Activated naive CD4-positive, alpha-beta T cell treated with anti-CD3 and anti-CD28 coated beads, Interleukin-2, amount 10 ng/mL, durations not matched to agents 7 days and 5 days (primary cell): ENCODE results near the gene TFAP2A.
A peak's percentile ranks its signal among the peaks of the same experiment; 100 is the strongest.

Experiments used
- CTCF ChIA-PET: fragments of 350-600 bp; sonication (Branson Sonifier 250); formaldehyde crosslinking; loops from one replicate; lab custom pipeline; 2021; ENCODE audit warnings: antibody characterized with exemption; lab: Charles Lee
- DNase-seq: peaks from one replicate; pipeline ENCODE4 v3.0.0-alpha.2; 2020
- H3K27ac Mint-ChIP-seq: one replicate; pipeline ENCODE4 v1.8.0; 2021; ENCODE audit warnings: mild to moderate bottlenecking, moderate library complexity, mixed read lengths
- H3K27me3 Mint-ChIP-seq: one replicate; pipeline ENCODE4 v1.8.0; 2021; ENCODE audit warnings: mild to moderate bottlenecking, mixed read lengths
- H3K36me3 Mint-ChIP-seq: one replicate; pipeline ENCODE4 v1.8.0; 2021; ENCODE audit warnings: mixed read lengths
- H3K4me1 Mint-ChIP-seq: one replicate; pipeline ENCODE4 v1.8.0; 2021; ENCODE audit warnings: mixed read lengths
- H3K4me3 Mint-ChIP-seq: one replicate; pipeline ENCODE4 v1.8.0; 2021; ENCODE audit warnings: mild to moderate bottlenecking, moderate library complexity, mixed read lengths
- H3K9me3 Mint-ChIP-seq: one replicate; pipeline ENCODE4 v1.8.0; 2021; ENCODE audit warnings: mixed read lengths

Gene TFAP2A

DNA sequence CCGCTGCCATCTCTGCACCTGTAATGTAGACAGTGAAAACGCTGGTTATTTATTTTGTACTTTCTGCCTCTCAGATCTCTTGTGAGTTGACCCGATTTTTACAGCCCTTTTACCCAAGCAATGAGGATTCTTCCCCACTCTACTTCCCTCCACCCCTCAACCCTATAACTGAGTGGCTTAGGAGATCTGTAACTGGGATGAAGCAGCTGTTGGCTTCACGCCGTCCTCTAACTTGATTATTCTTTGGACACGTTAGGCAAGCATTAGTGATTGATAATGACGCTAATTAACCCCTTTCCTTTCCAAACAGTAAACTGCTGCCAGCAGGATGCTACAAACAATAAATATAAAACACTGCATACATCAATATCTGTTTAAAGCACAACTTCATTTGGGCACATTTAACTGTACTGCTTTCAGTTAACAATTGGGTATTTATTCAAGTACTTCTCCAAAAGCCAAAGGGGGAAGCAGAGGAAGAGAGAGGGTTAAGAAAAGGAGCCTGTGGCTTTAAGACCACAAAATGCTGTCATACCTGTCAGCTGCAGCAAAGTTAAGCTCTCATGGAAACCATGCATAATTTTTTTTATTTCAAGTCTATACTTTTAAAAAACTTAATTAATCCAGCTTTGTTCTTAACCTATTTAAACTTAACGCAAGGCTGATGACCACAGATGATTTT lies 21.2 kb downstream of the TFAP2A start:
- no peak for DNase-seq
- Mint-ChIP-seq H3K4me1 (no peaks in the 10 kb centered on the region), H3K4me3 (no peak overlapping the region), H3K36me3 (peaks cover 13% of the 10 kb centered on the region), H3K9me3 (peaks cover 9% of the 10 kb centered on the region), H3K27me3 (peaks cover 89% of the 10 kb centered on the region), H3K27ac (no peak overlapping the region)
- CTCF ChIA-PET: interaction anchor here (0.7 kb wide), 1 partner anchor 36 kb away, joined by 4 read pairs; no protein-coding TSS in a partner anchor

DNA sequence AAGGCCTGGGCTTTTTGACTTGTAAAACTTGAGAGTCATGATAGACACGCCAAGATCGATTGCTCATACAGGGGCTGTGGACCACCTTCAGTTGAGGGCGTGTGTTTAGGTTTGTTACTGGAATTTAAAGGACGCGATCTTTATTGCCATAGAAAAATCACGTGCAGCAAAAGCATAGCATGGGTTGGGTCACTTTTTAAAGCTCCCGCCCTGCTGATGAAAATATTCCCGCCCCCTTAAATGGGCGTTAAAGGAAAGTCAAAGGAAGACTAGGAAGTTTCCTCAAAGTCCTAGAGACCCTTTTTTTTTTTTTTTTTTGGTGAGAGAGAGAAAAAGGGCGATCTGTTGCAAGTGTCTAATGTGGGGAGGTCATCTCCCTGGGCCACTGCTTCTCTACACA lies 23.1 kb downstream of the TFAP2A start:
- Mint-ChIP-seq H3K4me1 (no peaks in the 10 kb centered on the region), H3K36me3 (peaks cover 13% of the 10 kb centered on the region), H3K27ac (no peak overlapping the region), H3K9me3 (peaks cover 9% of the 10 kb centered on the region), H3K4me3 (no peak overlapping the region), H3K27me3 (peaks cover 92% of the 10 kb centered on the region)
- DNase-seq: no peak
- CTCF ChIA-PET: no interaction called here

GRCh38 chr6:10391299-10391630 lies 23.6 kb downstream of the TFAP2A start:
- Mint-ChIP-seq H3K9me3 (peaks cover 9% of the 10 kb centered on the region), H3K36me3 (peaks cover 13% of the 10 kb centered on the region), H3K27ac (no peak overlapping the region), H3K27me3 (peaks cover 93% of the 10 kb centered on the region), H3K4me3 (no peak overlapping the region), H3K4me1 (no peaks in the 10 kb centered on the region)
- CTCF ChIA-PET: no interaction called here
- no peak for DNase-seq

- Mint-ChIP-seq H3K9me3 (peaks cover 9% of the 10 kb centered on the region), H3K4me1 (no peaks in the 10 kb centered on the region), H3K36me3 (peaks cover 13% of the 10 kb centered on the region), H3K27me3 (peaks cover 93% of the 10 kb centered on the region), H3K27ac (peak overlapping the region; percentile 77), H3K4me3 (no peak overlapping the region)
- DNase-seq: no peak
- CTCF ChIA-PET: no interaction called here
Measured at GRCh38 chr6:10390495-10391298, 24.2 kb downstream of the TFAP2A start.

GRCh38 chr6:10389739-10390494 lies 25.0 kb downstream of the TFAP2A start:
- DNase-seq: no peak
- no peak overlapping the region for H3K4me3 Mint-ChIP-seq
- peaks cover 9% of the 10 kb centered on the region for H3K9me3 Mint-ChIP-seq
- peaks cover 93% of the 10 kb centered on the region for H3K27me3 Mint-ChIP-seq
- CTCF ChIA-PET: no interaction called here
- H3K27ac Mint-ChIP-seq: peak overlapping the region; percentile 68
- H3K4me1 Mint-ChIP-seq: no peaks in the 10 kb centered on the region
- peaks cover 14% of the 10 kb centered on the region for H3K36me3 Mint-ChIP-seq

- Mint-ChIP-seq H3K27ac (no peak overlapping the region), H3K36me3 (peaks cover 20% of the 10 kb centered on the region), H3K4me1 (peaks cover 2% of the 10 kb centered on the region), H3K4me3 (no peak overlapping the region), H3K9me3 (peaks cover 9% of the 10 kb centered on the region), H3K27me3 (peaks cover 100% of the 10 kb centered on the region)
- DNase-seq: no peak
- CTCF ChIA-PET: interaction anchor here (1.0 kb wide), 1 partner anchor 43 kb away, joined by 3 read pairs; no protein-coding TSS in a partner anchor
Measured at GRCh38 chr6:10386756-10387654, 27.9 kb downstream of the TFAP2A start.

- no peak for DNase-seq
- Mint-ChIP-seq H3K9me3 (peaks cover 9% of the 10 kb centered on the region), H3K36me3 (peaks cover 20% of the 10 kb centered on the region), H3K4me3 (no peak overlapping the region), H3K27ac (no peak overlapping the region), H3K27me3 (peaks cover 100% of the 10 kb centered on the region), H3K4me1 (peaks cover 2% of the 10 kb centered on the region)
- CTCF ChIA-PET: no interaction called here
Measured at GRCh38 chr6:10386220-10386619, 28.7 kb downstream of the TFAP2A start.

DNA sequence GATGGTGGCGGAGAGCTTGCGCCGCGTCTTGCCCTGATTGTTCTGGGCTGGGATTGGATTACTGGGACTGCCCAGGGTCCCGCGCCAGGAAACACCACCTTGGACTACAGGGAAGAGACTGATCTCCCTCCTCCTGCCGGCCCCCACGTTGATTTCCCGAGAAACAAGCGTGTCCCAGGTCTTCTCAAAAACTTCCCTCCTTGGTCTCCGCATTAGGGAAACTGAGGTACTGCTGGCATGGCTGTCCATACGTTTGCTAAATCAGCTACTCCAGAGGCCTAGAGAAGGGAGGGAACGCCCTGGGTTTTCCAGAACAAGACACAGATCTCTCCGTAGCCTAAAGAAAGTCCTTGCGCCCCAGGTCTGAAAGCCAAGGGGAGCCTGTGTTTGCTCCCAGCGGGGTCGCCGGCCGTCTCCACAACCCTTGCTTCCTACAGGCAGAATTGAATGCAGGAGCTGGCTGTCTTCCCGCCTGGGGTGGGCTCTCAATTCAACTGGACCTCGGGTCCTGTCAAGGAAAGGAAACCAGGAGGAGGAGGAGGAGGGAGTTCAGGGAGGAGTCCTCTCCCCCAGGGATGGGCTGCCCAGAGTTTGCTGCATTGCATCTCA lies 29.2 kb downstream of the TFAP2A start:
- CTCF ChIA-PET: no interaction called here
- H3K27ac Mint-ChIP-seq: peak overlapping the region; percentile 49
- peaks cover 100% of the 10 kb centered on the region for H3K27me3 Mint-ChIP-seq
- H3K4me1 Mint-ChIP-seq: peaks cover 2% of the 10 kb centered on the region
- H3K4me3 Mint-ChIP-seq: no peak overlapping the region
- H3K36me3 Mint-ChIP-seq: peaks cover 20% of the 10 kb centered on the region
- DNase-seq: no peak
- H3K9me3 Mint-ChIP-seq: peaks cover 9% of the 10 kb centered on the region

DNA sequence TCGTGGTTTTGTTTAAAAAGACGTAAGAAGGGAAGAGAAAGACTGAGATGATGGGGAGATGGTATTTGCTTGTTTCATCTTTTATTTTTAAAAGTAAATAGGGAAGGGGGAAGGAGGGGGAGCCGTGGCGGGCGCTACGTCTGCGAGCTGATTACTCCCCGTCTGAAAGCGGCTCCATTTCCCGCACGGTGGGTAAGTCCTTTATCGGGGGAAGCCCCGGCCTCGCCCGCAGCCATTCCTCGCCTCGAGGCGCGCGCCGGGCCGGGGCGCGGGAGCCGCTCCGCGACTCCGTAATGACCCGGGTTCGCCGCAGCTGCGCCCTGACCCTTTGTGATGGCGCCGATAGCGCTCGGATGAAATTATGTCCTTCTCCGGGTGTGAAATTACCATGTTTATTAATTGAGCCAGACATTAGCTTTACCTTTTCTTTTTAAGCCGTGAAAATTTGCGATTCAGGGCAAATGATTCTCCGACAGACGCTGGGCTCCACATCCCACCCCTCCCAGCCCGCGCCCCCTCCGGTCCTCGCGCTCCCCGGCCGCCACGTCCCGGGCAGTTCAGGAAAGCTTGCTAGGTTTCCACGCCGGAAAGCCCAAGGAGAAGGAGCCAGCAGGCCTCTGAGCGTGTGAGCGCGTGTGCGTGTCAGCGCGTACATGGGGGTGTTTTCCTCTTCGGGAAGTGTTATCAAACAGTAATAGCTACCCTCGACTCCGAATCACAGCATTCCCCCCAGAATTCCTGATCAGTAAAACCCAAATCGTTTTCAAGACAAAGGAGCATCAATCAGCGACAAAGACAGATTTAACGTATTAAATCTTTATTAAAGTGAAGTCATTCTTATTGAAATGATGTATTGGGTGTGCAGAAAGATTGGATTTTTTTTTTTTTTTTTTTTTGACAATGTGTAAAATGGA lies 30.0 kb downstream of the TFAP2A start:
- Mint-ChIP-seq H3K4me3 (no peak overlapping the region), H3K4me1 (peaks cover 2% of the 10 kb centered on the region), H3K27ac (peak overlapping the region; percentile 50), H3K36me3 (peaks cover 14% of the 10 kb centered on the region), H3K27me3 (peaks cover 100% of the 10 kb centered on the region), H3K9me3 (peaks cover 5% of the 10 kb centered on the region)
- no peak for DNase-seq
- CTCF ChIA-PET: no interaction called here

- Mint-ChIP-seq H3K27me3 (peaks cover 94% of the 10 kb centered on the region), H3K4me3 (no peak overlapping the region), H3K4me1 (peaks cover 2% of the 10 kb centered on the region), H3K9me3 (peaks cover under 1% of the 10 kb centered on the region), H3K27ac (peak overlapping the region; percentile 50), H3K36me3 (peaks cover 10% of the 10 kb centered on the region)
- CTCF ChIA-PET: interaction anchor here (1.0 kb wide), 1 partner anchor 37 kb away, joined by 3 read pairs; no protein-coding TSS in a partner anchor
- DNase-seq: no peak
Measured at GRCh38 chr6:10384091-10384609, 30.7 kb downstream of the TFAP2A start.

DNA sequence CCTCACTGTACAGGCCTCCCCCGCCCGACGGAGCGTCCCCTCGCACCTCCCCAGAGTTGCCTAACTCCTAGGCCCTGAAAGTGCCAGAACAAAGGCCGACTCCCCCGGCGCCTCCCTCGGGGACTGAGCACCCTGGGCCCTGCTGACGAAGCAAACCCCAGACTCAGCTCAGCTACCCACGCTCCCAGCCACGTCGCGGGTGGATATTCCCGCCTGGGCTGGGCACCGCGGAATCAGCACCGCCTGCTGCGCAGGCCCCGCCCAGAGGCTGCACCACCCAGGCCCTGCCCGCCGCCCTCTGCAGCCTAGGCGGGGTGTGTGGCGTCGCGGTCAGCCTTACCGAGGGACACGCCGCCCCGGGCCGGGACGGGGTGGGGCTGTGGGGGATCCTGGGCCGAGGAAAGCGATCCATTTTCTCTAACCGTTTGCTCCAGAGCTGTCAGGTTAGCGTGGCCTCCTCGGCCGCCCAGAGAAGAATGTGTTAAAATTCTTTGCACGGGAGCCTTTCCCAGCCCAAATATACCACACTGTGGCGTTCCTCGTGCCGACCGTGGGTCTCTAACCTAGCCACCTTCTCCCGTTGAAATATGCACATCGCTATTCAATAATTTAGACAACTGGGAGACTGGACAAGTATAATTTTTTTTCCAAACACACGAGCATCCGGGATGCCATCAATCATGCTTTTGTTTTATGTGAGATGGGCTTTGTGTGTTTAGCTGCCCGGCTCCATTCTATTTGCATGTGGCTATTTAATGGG lies 31.4 kb downstream of the TFAP2A start:
- DNase-seq: no peak
- H3K27ac Mint-ChIP-seq: peak overlapping the region; percentile 34
- H3K36me3 Mint-ChIP-seq: peaks cover 9% of the 10 kb centered on the region
- no peaks in the 10 kb centered on the region for H3K9me3 Mint-ChIP-seq
- H3K27me3 Mint-ChIP-seq: peaks cover 88% of the 10 kb centered on the region
- no peak overlapping the region for H3K4me3 Mint-ChIP-seq
- H3K4me1 Mint-ChIP-seq: peaks cover 2% of the 10 kb centered on the region
- CTCF ChIA-PET: interaction anchor here (1.0 kb wide), 1 partner anchor 38 kb away, joined by 3 read pairs; no protein-coding TSS in a partner anchor
